ENCODE results near the gene SPATA18. TPM values are rescaled to one million over a fixed set of nuclear protein-coding genes. Genes with fewer than 3 reads are reported as not detected.

SPATA18 gene
- total RNA-seq, 1 experiment from 2014 or later = 0.47 TPM

DNA sequence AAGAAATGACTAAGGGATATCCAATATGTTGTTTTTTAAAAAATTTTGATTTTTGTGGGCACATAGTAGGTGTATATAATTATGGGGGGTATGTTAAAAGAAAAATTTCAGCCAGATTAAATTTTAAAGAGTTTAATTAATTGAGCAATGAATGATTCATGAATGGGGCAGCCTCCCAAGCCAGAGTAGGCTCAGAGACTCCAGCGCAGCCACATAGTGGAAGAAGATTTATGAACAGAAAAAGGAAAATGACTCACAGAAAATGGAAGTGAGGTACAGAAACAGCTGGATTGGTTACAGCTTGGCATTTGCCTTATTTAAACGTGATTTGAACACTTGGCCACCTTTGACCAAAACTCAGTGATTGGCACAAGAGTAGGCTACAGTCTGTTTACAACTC, 91.7 kb downstream of the SPATA18 start:
- Histone ChIP-seq H2AFZ (ENCODE audit: low read depth, low read length, poor library complexity, severe bottlenecking) (no peak overlapping the region), H3K36me3 (ENCODE audit: control insufficient read depth in 1 of 2, insufficient read depth in 2 of 2, low read length in 2 of 2) (no peaks in the 10 kb centered on the region), H3K4me2 (ENCODE audit: low read length) (no peak overlapping the region), H3K4me3 (replicated peaks in 1 of 2; ENCODE audit: low read depth in 1 of 2, low read length in 2 of 2) (no peak overlapping the region), H3K79me2 (ENCODE audit: insufficient read depth, low read length) (no peaks in the 10 kb centered on the region), H3K27ac (ENCODE audit: low read depth, low read length) (no peak overlapping the region), H3K27me3 (ENCODE audit: insufficient read depth, low read length) (0 out of 2 replicates have a peak, but pooled peaks cover 3% of the 10 kb centered on the region), H3K4me1 (ENCODE audit: control insufficient read depth in 1 of 2, insufficient read depth in 2 of 2, low read length in 2 of 2) (no peaks in the 10 kb centered on the region), H3K9me2 (ENCODE audit: insufficient read depth) (no peaks in the 10 kb centered on the region), H4K20me1 (ENCODE audit: insufficient read depth) (no peaks in the 10 kb centered on the region), H3K9me3 (ENCODE audit: control insufficient read depth in 1 of 2, insufficient read depth in 1 of 2, low read depth in 1 of 2, low read length in 2 of 2) (no peaks in the 10 kb centered on the region), H3K9ac (ENCODE audit: low read length) (no peak overlapping the region)
- intact Hi-C loops (cut with micrococcal nuclease) = no loop called here
- RAD21 ChIA-PET (ENCODE audit: low non-redundant PET in 1 of 2, low total read pairs in 2 of 2, uncharacterized antibody in 2 of 2, unreplicated experiment in 2 of 2) = no interaction called here
- DNase-seq (ENCODE audit: low read depth, low spot score) (no peak), ATAC-seq (no peak)
- POLR2A ChIA-PET = no interaction called here
- no TSS peak for BruUV-seq (replicated peaks)
- CTCF ChIA-PET = no interaction called here
- TF ChIP-seq MAX (IDR thresholded peaks at IDR 0.05) (no peak), ELF1 (IDR thresholded peaks at IDR 0.05; ENCODE audit: borderline replicate concordance, low read depth) (no peak), CTCF (IDR thresholded peaks at IDR 0.05 in 2 of 3, conservative IDR thresholded peaks at IDR 0.05 in 1 of 3; ENCODE audit: borderline replicate concordance in 1 of 3, insufficient read depth in 1 of 3, low read depth in 2 of 3, low read length in 2 of 3) (no peak), ZFX (IDR thresholded peaks at IDR 0.05) (no peak)

DNA sequence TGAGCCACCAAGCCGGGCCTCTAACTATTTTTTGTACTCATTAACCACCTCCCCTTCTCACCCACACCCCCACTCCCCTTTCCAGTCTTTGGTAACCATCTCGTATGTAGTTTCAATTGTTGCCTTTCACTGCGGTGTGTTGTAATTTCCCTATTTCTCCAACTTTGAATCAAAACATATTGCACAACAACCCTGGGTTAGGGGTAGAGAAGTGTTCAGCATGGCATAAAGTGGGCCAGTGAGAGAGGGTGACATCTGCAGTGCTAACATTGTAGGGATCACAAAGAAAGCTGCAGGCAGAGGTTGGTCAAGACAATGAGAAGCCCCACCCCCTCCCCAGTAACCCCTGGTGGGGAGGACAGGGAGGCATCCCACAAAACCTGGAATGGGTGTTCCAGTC, 92.7 kb downstream of the SPATA18 start:
- Histone ChIP-seq H3K79me2 (ENCODE audit: insufficient read depth, low read length) (no peaks in the 10 kb centered on the region), H3K27me3 (ENCODE audit: insufficient read depth, low read length) (0 out of 2 replicates have a peak, but pooled peaks cover 3% of the 10 kb centered on the region), H3K4me1 (ENCODE audit: control insufficient read depth in 1 of 2, insufficient read depth in 2 of 2, low read length in 2 of 2) (no peaks in the 10 kb centered on the region), H3K9me2 (ENCODE audit: insufficient read depth) (no peaks in the 10 kb centered on the region), H4K20me1 (ENCODE audit: insufficient read depth) (no peaks in the 10 kb centered on the region), H3K4me2 (ENCODE audit: low read length) (no peak overlapping the region), H3K36me3 (ENCODE audit: control insufficient read depth in 1 of 2, insufficient read depth in 2 of 2, low read length in 2 of 2) (no peaks in the 10 kb centered on the region), H3K9me3 (ENCODE audit: control insufficient read depth in 1 of 2, insufficient read depth in 1 of 2, low read depth in 1 of 2, low read length in 2 of 2) (no peaks in the 10 kb centered on the region), H3K9ac (ENCODE audit: low read length) (no peak overlapping the region), H3K4me3 (replicated peaks in 1 of 2; ENCODE audit: low read depth in 1 of 2, low read length in 2 of 2) (no peak overlapping the region), H2AFZ (ENCODE audit: low read depth, low read length, poor library complexity, severe bottlenecking) (no peak overlapping the region), H3K27ac (ENCODE audit: low read depth, low read length) (no peak overlapping the region)
- no peak for DNase-seq (ENCODE audit: low read depth, low spot score)
- POLR2A ChIA-PET = no interaction called here
- no TSS peak for BruUV-seq (replicated peaks)
- CTCF ChIA-PET = no interaction called here
- no peak for ATAC-seq
- intact Hi-C loops (cut with micrococcal nuclease) = no loop called here
- RAD21 ChIA-PET (ENCODE audit: low non-redundant PET in 1 of 2, low total read pairs in 2 of 2, uncharacterized antibody in 2 of 2, unreplicated experiment in 2 of 2) = no interaction called here
- TF ChIP-seq ZNF274 (IDR thresholded peaks at IDR 0.05; ENCODE audit: low read depth, low read length) (no peak), POLR2AphosphoS5 (IDR thresholded peaks at IDR 0.05; ENCODE audit: low read depth, low read length) (no peak), EZH2 (IDR thresholded peaks at IDR 0.05) (no peak), TCF7L2 (IDR thresholded peaks at IDR 0.05; ENCODE audit: borderline replicate concordance, extremely low read depth, insufficient read depth, insufficient read length) (no peak)
